ENCODE data around the gene CD109.

The CD109 gene

DNA sequence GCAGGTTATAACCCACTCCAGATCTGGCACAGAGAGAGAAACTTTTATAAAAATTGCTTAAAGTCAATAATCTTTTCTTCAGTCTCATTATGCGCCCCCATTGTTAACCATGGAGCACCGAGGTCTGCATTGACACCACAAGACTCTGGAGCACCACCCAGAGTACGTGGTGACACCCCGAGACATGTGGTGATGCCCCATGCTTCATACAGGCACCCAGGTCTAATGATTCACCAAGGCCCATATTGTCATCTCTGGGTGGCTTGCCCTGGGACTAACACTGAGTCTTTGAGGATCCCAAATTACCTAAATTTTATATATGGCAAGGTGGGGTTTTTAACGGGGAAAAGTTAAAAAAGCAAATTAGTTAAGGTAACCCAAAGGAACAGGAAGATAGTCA, 31.1 kb downstream of the CD109 start:
- no peak for DNase-seq (ENCODE audit: low spot score)

GRCh38 chr6:73728548-73729205, 32.7 kb downstream of the CD109 start:
- no peak for DNase-seq (ENCODE audit: low spot score)

GRCh38 chr6:73731285-73731684, 35.3 kb downstream of the CD109 start:
- DNase-seq (ENCODE audit: low spot score) = no peak

GRCh38 chr6:73732845-73733675, 37.1 kb downstream of the CD109 start:
- DNase-seq (ENCODE audit: low spot score) = peak; percentile 76

DNA sequence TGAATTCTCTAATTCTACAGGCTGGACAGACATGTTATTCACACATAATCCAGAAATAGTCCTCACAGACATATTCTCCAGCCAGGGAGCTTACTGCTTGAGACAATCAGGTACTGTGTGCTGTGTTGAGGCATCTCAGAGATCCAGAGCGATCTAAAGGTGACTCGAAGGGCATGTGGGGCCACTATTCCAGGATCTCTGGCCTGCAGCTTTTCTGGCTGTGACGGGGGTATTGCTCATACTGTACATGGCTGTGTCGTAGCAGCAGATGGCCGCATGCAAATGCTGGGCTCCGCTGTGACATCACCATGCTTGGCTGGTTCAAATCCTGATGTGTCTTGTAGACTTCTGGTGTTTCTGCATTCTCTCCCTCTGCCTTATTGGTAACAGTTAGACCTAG, 37.8 kb downstream of the CD109 start:
- DNase-seq (ENCODE audit: low spot score) = no peak

- no peak for DNase-seq (ENCODE audit: low spot score)
Measured at GRCh38 chr6:73734832-73735453, 38.9 kb downstream of the CD109 start.

DNA sequence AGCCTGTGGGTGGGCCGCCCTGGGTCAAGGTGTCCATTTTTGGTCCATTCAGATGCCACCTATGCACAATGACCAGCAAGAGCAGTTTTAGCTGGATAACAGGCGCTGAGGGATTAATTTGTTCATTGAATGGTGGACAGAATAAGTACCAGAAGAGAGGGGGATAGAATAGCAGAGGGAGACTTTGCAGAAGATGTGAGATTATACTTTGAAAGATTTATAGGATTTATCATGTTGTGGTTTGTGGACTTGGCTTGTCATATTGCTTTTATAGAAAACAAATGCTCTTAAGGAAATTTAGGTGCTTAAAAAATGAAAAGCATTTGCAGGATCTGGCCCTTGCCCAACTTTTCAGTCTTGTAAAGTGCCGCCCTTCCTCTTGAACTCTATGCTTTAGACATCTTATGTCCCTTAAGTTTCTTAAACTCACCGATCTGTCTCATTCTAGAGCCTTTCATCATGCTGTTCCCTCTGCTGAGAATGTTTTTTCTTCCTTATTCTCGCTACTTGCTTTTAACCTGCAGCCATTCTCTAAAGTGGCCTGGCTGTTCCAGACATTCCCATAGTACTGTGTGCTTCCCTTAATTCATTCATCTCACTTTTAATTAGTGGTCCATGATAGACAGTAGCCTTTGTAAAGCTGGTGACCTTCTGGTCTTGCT, 42.5 kb downstream of the CD109 start:
- no peak for DNase-seq (ENCODE audit: low spot score)

DNA sequence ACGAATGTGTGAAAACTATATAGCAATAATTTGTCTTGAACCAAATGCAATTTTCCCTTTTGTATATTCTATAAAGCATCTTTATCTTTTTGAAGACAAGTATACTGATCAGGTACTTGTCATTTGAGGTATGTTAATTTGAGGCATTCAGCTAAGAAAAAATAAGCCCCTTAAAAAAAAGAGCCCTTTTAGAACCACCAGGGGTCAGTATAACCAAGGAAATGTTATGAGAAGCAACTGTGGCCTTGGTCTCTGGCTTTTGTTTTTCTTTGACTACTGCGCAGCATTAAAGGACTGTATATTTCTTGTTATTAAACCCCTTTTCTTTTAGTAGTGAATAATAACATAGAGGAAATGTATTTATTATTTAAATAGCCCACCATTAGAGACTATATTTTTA, 43.1 kb downstream of the CD109 start:
- no peak for DNase-seq (ENCODE audit: low spot score)

DNA sequence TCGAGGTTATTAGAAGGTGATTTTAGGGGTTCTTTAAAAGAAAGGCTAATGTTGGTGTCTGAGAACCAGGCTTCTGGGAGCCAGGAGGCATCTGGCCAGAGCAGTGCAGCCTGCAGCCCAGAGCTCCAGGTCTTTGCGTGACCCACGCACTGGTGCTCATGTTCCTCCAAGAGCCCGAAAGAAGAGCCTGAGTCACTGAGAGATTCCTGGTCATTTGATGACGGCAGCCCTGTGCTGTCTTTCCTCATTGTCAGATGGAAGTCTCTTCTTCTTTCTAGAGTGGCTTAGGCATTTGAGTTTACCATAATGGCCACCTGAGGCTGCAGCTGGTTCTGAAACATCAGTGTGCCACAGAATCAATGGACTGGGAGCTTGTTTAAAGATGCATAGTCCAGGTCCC, 46.4 kb downstream of the CD109 start:
- DNase-seq (ENCODE audit: low spot score) = no peak

GRCh38 chr6:73743081-73743480, 47.1 kb downstream of the CD109 start:
- no peak for DNase-seq (ENCODE audit: low spot score)

- DNase-seq (ENCODE audit: low spot score) = no peak
Measured at GRCh38 chr6:73743556-73743955, 47.6 kb downstream of the CD109 start.

- DNase-seq (ENCODE audit: low spot score) = no peak
Measured at GRCh38 chr6:73746787-73747186, 50.8 kb downstream of the CD109 start.

DNA sequence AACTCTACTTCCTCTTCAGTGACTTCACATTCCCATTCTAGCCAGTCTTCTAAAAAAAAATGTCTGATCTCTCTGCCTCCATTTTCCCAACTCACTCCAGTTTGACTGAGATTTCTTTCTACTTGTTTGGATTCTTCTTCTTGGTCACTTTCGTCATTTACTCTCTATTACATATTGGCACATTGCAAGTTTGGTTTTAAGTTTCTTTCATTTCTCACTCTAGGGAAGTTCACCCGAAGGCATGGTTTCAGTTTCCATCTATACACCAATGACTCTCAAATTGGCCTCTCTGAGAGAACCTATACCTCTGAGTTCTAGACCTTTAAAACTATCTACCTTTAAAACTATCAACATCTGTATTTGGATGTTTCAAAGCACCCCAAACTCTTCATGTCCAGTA, 51.3 kb downstream of the CD109 start:
- DNase-seq (ENCODE audit: low spot score) = no peak

DNA sequence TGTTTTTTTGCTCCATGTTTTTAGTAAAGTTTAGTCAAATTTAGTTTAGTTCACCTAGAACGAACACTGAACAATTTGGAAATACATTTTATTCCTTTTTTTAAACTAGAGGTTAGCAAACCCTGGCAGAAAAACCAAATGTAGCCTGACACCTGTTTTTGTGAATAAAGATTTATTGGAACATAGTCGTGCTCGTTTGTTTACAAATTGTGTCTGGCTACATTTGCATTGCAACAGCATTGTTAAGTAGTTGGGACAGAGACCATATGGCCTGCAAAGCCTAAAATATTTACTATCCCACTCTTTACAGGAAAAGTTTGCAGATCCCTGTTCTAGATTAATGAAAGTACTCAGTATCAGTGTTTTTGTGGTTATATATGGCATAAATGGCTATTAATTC, 56.9 kb downstream of the CD109 start:
- DNase-seq (ENCODE audit: low spot score) = no peak

GRCh38 chr6:73766040-73766439, 70.0 kb downstream of the CD109 start:
- DNase-seq (ENCODE audit: low spot score) = no peak

GRCh38 chr6:73768558-73768957, 72.6 kb downstream of the CD109 start:
- no peak for DNase-seq (ENCODE audit: low spot score)

DNA sequence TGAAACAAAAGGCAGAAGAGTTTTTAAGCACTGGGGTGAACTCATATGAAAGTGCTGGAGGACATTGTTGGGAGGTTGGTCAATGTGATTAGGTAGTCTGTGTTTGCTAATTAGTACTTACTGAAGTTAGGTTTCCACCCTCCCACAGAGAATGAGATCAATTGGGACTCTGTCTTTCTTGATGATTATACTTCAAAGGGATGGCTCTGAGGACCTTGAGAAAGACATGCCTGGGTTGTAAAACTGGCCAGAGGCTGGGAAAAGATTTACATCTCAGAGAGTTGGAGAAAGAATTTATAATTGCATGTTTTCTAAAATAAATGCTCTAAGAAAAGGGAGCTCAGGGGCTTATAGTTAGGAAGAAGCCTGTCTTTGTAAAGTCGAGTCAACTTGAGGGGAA, 74.0 kb downstream of the CD109 start:
- no peak for DNase-seq (ENCODE audit: low spot score)

DNA sequence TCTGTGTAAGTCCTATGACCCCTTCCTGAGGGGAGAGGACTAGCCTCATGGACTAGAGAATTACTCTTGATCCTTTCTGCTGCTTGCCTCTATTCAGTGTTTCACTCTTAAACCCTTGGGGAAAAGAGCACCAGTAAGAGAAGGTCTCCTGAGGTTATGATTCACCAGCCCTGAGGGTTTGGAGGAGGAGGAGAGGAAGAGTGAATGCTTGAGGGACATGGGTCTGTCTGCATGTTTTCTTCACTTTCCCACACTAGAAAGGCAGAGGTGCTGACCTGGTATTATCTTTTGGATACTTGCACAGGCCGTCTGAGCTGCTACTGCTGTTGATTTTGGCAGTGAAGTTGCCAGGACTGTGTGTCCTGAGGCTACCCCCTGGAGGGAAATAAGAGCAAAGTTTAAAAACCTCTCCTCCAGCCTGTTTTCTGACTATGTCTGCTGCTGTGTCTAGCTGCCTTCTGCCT, 78.3 kb downstream of the CD109 start:
- DNase-seq (ENCODE audit: low spot score) = no peak

- DNase-seq (ENCODE audit: low spot score) = no peak
Measured at GRCh38 chr6:73779943-73780342, 83.9 kb downstream of the CD109 start.

DNA sequence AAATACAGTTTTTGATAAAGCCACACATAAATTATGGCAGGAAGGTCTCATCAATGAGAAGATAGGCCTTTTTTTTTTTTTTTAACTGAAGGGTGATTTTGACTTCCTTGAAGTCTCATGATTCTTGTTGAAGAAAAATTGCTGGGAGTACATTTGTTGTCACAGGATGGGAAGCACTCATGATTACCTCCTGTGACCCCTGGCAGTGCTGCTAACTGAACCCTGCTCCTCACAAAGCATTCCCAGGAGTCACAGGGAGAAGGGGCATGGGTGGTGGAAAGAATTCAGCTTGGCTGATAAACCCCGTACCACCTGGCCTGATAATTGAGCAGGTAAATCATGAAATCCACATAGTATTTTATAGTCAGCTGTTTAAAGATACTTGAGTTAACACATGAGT, 86.9 kb downstream of the CD109 start:
- no peak for DNase-seq (ENCODE audit: low spot score)

- DNase-seq (ENCODE audit: low spot score) = no peak
Measured at GRCh38 chr6:73784726-73785505, 88.9 kb downstream of the CD109 start.

- no peak for DNase-seq (ENCODE audit: low spot score)
Measured at GRCh38 chr6:73790574-73790973, 94.6 kb downstream of the CD109 start.

All from left forelimb (tissue), 1 donor.